A204.1 (cell line): Measurements from ENCODE around the gene GPR26.
"Not testable (repeated sequence)": the region's sequence is repeated elsewhere in the genome, so short reads cannot be mapped to it uniquely, and the experiment has no call there.

Experiments
- FAIRE-seq: peaks from 2 replicates; lab custom pipeline; 2012; peaks lifted over from hg19 to GRCh38; lab: Jason Lieb, UNC

The GPR26 gene

GRCh38 chr10:123717336-123717735 lies 51.2 kb downstream of the GPR26 start:
- no peak for FAIRE-seq

DNA sequence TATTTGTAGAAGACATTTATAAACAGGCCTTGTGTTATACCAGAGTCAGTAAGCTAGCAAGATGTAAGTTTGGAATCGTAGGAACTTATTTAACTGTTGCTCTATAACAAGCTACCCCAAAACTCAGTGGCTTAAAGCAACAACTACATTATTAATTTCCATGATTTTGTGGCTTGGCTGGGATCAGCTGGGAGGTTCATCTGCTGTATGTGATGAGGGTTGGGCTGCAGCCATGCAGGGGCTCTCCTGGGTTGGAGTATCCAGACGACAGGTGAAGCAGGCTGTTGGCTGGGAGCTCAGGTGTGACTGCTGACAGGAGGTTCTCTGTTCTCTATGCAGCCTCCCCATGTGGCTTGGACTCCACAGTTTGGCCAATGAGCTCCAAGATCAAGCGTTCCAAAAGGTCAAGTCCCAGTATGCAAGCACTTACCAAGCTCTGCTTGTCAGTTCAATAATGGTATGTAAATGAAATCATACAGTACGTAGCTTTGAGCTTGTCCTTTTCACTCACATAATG lies 52.4 kb downstream of the GPR26 start:
- no peak for FAIRE-seq

GRCh38 chr10:123720536-123720935 lies 54.4 kb downstream of the GPR26 start:
- FAIRE-seq, result no peak

GRCh38 chr10:123721441-123722049 lies 55.4 kb downstream of the GPR26 start:
- no peak for FAIRE-seq

- no peak for FAIRE-seq
Measured at GRCh38 chr10:123722351-123722750, 56.2 kb downstream of the GPR26 start.

DNA sequence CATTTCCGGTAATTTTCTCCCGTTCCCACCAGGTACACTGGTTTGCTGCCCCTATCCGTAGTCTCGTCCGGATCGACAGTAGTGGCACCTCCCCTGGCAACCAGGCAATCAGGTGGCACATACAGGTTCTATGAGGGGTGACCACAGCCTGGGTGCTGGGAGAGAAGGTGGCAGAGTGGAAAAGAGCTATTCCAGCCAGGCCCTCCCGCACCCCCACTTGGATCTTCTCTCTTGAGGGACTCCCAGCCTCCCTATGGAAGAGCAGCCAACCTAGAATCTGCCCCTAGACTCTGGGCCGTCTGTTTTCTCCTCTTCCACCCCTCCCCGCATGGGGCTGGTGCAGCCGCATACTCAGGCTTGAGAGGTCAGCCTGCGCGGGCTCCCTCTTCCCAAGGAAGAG lies 58.6 kb downstream of the GPR26 start:
- FAIRE-seq, result no peak

DNA sequence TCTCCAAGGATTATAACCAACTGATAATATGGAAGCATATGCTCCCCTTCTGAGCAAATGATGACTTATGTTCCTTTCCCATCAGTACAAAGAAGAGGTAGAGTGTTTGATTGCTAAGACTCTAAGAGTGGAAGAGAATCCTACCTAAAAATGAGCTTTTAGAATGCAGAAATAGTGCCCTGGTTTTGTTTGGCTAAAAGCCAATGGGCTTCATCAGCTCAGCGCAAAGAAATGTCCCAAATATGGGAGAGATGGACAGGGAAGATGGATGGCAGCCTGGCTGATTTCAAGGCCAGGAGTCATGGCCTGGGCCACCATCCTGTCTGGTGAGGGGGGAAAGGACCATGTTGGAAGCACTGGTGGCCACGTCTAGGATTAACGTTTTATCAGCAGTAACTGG lies 60.2 kb downstream of the GPR26 start:
- no peak for FAIRE-seq

- FAIRE-seq, result no peak
Measured at GRCh38 chr10:123726836-123727235, 60.7 kb downstream of the GPR26 start.

DNA sequence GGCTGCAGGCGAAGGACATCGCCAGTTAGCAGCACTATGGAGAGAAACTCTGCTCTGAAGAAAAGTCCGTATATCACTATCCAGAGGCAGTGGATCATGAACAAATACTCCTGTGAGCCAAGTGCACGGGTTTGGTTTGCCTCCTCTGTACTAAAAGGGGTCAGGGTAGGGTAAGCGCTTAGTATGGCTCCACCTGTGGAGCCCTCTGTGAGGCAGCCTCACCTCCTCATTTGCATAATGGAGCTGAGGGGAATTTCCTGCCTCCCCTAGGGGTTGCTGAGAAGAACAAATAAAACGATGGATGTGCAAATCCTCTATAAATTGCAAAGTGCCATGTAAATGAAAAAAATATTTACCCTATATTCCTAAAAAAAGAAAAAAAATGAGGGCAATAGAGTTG lies 63.4 kb downstream of the GPR26 start:
- no peak for FAIRE-seq

GRCh38 chr10:123736917-123737316 lies 70.8 kb downstream of the GPR26 start:
- FAIRE-seq, result not testable (repeated sequence)

DNA sequence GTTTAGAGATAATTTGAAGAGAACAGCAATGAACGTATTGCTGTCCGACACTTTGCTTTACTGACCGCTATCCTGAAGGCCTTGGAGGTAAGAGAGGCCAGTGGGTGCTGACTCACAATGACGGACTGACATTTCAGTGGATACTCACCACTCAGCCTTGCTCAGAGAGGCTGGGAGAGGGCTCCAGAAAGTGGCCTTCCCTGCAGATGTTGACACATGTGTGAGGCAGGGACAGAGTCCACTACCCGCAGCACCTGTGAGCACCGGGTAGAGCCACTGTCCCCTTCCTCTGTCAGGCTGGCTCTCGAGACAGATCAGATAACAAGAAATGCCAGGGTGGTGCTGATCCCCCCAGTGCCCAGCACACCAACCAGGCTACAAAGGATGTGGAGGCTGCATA lies 75.0 kb downstream of the GPR26 start:
- FAIRE-seq, result no peak

DNA sequence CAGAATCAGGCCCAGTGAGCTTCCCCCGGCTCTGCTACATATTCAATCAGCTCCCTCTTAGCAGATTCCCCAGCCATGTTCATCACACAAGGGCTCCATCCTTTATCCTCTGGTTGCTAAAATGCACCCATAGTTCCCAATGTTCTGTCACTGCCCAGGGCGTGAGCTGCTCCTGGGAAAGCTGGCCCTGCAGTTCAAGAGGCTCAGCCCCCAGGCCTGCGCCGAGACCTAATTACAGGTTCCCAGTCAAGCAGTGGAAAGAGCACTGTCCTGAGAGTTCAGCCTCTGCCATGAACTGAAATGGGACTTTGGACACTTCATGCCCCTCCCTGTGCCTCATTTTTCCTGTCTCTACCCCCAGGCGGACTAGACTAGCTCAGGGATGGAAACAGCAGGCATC lies 75.6 kb downstream of the GPR26 start:
- FAIRE-seq, result no peak

DNA sequence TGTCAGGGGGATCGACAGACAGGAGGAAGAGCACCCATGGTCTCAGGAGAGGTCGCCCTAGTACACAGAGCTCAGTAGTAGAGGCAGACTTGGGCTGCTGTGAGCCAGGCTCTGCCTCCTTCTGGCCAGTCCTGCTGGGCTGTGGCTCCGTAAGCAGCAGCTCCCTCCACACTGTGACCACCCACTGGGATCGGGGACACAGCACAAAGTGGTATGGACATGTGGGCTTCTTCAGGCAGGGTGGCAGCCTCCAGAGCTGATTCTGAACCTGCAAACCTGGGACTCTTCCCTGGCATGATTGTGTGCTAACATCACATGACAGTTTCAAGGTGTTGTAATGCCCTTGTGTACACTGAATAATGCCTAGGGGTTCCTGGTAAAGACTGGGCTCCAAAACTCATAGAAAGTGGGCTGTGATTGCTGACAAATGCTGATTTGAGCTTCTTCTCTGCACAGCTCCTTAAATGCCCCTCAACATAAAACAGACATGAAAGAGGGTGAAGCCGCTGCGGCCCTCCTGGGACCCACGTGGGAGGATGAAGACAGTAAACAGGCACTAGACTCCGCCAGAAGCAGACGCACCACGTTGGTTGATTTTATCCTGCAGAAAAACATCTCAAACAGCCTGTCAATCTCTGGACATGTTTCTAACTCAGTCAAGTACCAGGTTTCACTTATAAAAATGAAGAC lies 76.7 kb downstream of the GPR26 start:
- no peak for FAIRE-seq

GRCh38 chr10:123743441-123744223 lies 77.5 kb downstream of the GPR26 start:
- no peak for FAIRE-seq

DNA sequence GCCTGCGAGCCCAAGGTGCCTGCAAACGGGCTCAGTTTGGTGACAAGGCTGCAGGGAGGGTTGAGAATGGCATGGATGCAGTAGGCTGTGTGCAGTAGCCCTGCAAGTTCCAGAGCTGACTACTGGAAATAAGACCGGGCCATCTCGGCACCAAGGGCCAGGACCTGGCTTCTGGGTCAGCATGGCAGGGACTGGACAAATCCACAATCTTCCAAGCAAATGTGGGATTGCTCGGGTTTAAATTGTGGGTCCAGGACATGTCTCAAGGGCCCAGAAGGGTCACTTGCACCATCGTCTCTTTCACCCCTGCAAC lies 78.0 kb downstream of the GPR26 start:
- no peak for FAIRE-seq
